ENCODE data around the gene ADGRV1.

ADGRV1 gene

DNA sequence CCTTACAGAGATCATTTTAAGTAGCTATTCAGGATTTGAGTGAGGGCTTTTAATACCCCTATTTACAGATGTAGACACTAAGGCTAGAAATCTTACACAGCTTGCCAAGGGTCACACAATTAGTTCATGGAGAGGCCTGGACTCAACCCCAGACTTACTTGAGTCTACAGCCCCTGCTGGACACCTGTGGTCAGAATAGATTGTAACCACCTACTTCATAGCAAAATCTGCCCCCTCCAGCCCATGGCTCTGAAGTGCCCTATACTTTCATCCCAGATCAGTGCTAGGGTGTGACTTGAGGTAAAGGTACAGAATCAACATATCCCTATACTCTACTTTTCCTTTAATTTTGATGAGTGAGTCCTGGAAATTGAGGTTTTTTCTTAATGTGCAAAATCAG is 291.3 kb downstream of the ADGRV1 start:
- H3K9me3 Mint-ChIP-seq, result no peaks in the 10 kb centered on the region
- no peak for DNase-seq
- H3K27ac Mint-ChIP-seq, result no peak overlapping the region
- ATAC-seq (replicated peaks), result no peak
- H3K36me3 Mint-ChIP-seq (ENCODE audit: insufficient read depth), result no peaks in the 10 kb centered on the region
- H3K4me3 Mint-ChIP-seq, result no peak overlapping the region
- H3K27me3 Mint-ChIP-seq, result peaks cover 6 to 30% of the 10 kb centered on the region in 2 donors
- H3K4me1 Mint-ChIP-seq (ENCODE audit: low read depth in 2 of 2), result no peaks in the 10 kb centered on the region

GRCh38 chr5:90852531-90852930 is 293.9 kb downstream of the ADGRV1 start:
- Mint-ChIP-seq H3K4me1 (ENCODE audit: low read depth in 2 of 2) (no peaks in the 10 kb centered on the region), H3K36me3 (ENCODE audit: insufficient read depth) (no peaks in the 10 kb centered on the region), H3K9me3 (no peaks in the 10 kb centered on the region), H3K27me3 (peaks cover 6 to 11% of the 10 kb centered on the region in 2 donors), H3K4me3 (no peak overlapping the region), H3K27ac (no peak overlapping the region)
- ATAC-seq (replicated peaks) (no peak), DNase-seq (no peak)

DNA sequence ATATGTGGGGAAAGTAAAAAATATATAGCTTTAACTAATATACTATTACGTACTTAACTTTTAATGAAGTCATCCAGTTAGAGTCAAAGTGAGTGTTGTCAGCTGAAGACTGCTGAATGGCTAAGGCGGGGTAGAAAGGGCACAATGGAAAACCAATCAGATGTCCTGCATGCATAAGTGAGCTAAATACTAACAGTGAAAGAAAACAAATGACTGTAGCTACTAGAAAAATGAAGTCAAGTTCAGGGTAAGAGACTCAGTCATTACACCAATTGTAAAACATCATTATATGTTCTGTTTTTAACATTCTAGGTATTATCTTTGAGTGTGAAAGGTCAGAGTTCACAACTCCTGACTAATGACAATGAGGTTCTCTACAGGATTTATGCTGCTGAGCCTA is 295.2 kb downstream of the ADGRV1 start:
- Mint-ChIP-seq H3K27ac (no peak overlapping the region), H3K9me3 (no peaks in the 10 kb centered on the region), H3K4me3 (no peak overlapping the region), H3K36me3 (ENCODE audit: insufficient read depth) (no peaks in the 10 kb centered on the region), H3K4me1 (ENCODE audit: low read depth in 2 of 2) (no peaks in the 10 kb centered on the region), H3K27me3 (peaks cover 6 to 11% of the 10 kb centered on the region in 2 donors)
- ATAC-seq (replicated peaks) (no peak), DNase-seq (no peak)

DNA sequence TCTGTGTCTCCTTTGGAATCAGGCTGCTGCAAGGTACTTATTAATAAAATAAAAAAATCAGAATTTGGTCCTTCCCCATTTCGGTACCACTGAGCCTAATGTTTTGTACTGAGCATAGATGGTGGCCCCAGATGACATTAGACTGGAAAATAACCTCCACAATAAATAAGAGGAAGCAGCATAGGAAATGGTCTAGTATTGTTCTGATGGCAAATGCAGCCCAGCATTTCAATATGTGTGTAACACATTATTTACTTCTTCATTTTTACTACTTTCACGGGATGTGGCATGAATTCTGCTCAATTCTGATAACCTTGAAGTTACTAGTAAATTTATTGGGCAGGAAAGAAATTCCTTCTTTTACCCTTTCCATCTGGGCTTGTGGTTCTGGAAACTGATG is 295.6 kb downstream of the ADGRV1 start:
- no peak for DNase-seq
- no peaks in the 10 kb centered on the region for H3K36me3 Mint-ChIP-seq (ENCODE audit: insufficient read depth)
- peaks cover 6 to 11% of the 10 kb centered on the region in 2 donors for H3K27me3 Mint-ChIP-seq
- H3K9me3 Mint-ChIP-seq, result no peaks in the 10 kb centered on the region
- no peak overlapping the region for H3K27ac Mint-ChIP-seq
- H3K4me3 Mint-ChIP-seq, result no peak overlapping the region
- no peaks in the 10 kb centered on the region for H3K4me1 Mint-ChIP-seq (ENCODE audit: low read depth in 2 of 2)
- ATAC-seq (replicated peaks), result no peak

DNA sequence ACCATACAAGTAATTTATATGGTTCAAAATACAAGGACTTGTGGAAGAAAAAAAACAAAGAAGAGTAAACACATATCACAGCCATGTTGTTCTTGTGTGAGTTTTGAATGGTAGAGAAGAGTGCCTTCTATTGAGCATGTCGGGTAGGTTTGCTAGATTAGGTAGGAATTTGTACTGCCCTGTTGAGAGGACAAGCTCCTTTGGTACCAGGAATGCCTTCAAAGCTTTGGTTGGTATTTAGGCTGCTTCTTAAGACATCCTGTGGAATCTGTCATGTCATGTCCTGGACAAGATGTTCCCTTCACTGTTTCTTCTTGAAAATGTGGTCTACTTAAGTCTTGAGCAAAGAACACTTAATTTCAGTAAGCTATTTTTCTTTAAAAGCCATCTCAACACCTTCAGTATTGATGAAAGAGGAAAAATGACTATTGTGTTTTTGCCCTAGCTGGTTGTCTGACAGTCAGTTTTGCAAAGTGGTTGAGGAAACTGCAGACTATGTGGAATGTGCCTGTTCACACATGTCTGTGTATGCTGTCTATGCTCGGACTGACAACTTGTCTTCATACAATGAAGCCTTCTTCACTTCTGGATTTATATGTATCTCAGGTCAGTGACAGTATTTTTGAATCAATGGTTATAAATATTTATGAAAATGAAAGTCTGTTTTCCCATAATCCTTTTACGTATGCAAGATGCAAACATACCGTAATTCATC is 296.9 kb downstream of the ADGRV1 start:
- no peak overlapping the region for H3K27ac Mint-ChIP-seq
- no peaks in the 10 kb centered on the region for H3K4me1 Mint-ChIP-seq (ENCODE audit: low read depth in 2 of 2)
- peaks cover 4 to 11% of the 10 kb centered on the region in 2 donors for H3K27me3 Mint-ChIP-seq
- ATAC-seq (replicated peaks) (no peak), DNase-seq (no peak)
- H3K4me3 Mint-ChIP-seq, result no peak overlapping the region
- H3K36me3 Mint-ChIP-seq (ENCODE audit: insufficient read depth), result no peaks in the 10 kb centered on the region
- no peaks in the 10 kb centered on the region for H3K9me3 Mint-ChIP-seq

DNA sequence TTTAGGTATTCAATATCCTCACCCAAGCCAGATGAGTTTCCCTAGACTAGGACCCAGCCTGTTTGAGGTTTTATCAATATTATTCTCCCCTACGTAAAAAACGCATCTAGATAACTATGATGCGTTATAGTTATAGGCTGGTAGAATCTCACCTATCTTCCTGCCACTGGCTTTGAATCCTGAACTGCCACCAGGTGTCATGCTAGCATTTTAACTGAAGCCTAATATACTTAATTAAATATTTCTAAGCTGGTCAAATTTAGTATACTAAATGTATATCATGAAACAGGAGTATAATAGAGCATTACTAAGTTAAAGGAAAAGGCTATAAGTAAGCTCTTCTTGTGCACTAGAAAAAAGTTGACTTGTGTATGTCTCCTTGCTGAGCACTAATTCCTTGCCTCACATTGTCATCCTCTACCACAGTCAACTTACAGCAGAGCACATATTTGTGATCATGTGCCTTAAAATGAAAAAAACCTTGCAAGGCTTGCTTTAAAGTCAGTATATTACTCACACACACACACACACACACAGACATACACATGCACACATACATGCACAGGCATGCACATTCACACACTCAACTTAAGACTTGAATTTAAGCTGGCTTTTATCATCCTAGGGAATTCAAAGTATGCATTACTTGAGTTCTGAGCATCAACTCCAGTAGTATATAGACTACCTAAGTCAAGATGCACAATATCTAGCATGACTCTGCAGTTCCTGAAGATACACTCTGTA is 303.4 kb downstream of the ADGRV1 start:
- no peaks in the 10 kb centered on the region for H3K9me3 Mint-ChIP-seq
- DNase-seq, result no peak
- no peaks in the 10 kb centered on the region for H3K4me1 Mint-ChIP-seq (ENCODE audit: low read depth in 2 of 2)
- H3K4me3 Mint-ChIP-seq, result no peak overlapping the region
- H3K27ac Mint-ChIP-seq, result no peak overlapping the region
- H3K36me3 Mint-ChIP-seq (ENCODE audit: insufficient read depth), result no peaks in the 10 kb centered on the region
- no peaks in the 10 kb centered on the region for H3K27me3 Mint-ChIP-seq
- ATAC-seq (replicated peaks), result no peak

- no peaks in the 10 kb centered on the region for H3K9me3 Mint-ChIP-seq
- peaks cover 14 to 18% of the 10 kb centered on the region in 2 donors for H3K27me3 Mint-ChIP-seq
- H3K27ac Mint-ChIP-seq, result no peak overlapping the region
- DNase-seq, result no peak
- no peaks in the 10 kb centered on the region for H3K4me1 Mint-ChIP-seq (ENCODE audit: low read depth in 2 of 2)
- no peak overlapping the region for H3K4me3 Mint-ChIP-seq
- ATAC-seq (replicated peaks), result no peak
- H3K36me3 Mint-ChIP-seq (ENCODE audit: insufficient read depth), result no peaks in the 10 kb centered on the region
These were observed 306.6 kb downstream of the ADGRV1 start for GRCh38 chr5:90865180-90865579.

DNA sequence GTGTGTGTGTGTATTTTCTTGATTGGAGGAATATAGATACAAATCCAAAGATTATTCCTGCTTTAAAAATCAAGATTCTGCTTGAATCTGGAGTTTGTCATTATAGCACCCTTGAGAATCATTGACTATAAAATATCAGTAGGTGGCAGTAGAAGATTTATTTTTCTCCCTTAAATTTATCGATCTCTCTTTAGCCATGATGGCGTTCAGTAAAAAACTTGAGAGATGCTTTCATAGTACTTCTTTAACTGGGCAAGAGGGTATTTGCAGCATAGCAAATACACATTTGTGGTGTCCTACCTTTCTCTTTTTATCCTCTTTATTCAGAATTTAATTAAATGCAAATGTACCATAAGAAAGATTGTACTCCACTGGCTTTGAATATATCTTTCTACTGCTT is 307.7 kb downstream of the ADGRV1 start:
- H3K27me3 Mint-ChIP-seq, result peaks cover 17 to 20% of the 10 kb centered on the region in 2 donors
- no peaks in the 10 kb centered on the region for H3K36me3 Mint-ChIP-seq (ENCODE audit: insufficient read depth)
- no peak for DNase-seq
- H3K9me3 Mint-ChIP-seq, result no peaks in the 10 kb centered on the region
- peak; percentile 36 for ATAC-seq (replicated peaks)
- H3K27ac Mint-ChIP-seq, result no peak overlapping the region
- H3K4me1 Mint-ChIP-seq (ENCODE audit: low read depth in 2 of 2), result no peaks in the 10 kb centered on the region
- H3K4me3 Mint-ChIP-seq, result no peak overlapping the region

GRCh38 chr5:90866915-90867731 is 308.5 kb downstream of the ADGRV1 start:
- DNase-seq, result no peak
- Mint-ChIP-seq H3K4me1 (ENCODE audit: low read depth in 2 of 2) (no peaks in the 10 kb centered on the region), H3K27ac (no peak overlapping the region), H3K4me3 (no peak overlapping the region), H3K36me3 (ENCODE audit: insufficient read depth) (no peaks in the 10 kb centered on the region), H3K27me3 (peaks cover 17 to 20% of the 10 kb centered on the region in 2 donors), H3K9me3 (no peaks in the 10 kb centered on the region)
- ATAC-seq (replicated peaks), result no peak

GRCh38 chr5:90868799-90869198 is 310.2 kb downstream of the ADGRV1 start:
- H3K9me3 Mint-ChIP-seq, result no peaks in the 10 kb centered on the region
- DNase-seq (no peak), ATAC-seq (replicated peaks) (no peak)
- no peaks in the 10 kb centered on the region for H3K36me3 Mint-ChIP-seq (ENCODE audit: insufficient read depth)
- no peak overlapping the region for H3K27ac Mint-ChIP-seq
- H3K4me1 Mint-ChIP-seq (ENCODE audit: low read depth in 2 of 2), result peaks cover 0 to under 1% of the 10 kb centered on the region in 2 donors
- H3K4me3 Mint-ChIP-seq, result no peak overlapping the region
- peaks cover 19 to 23% of the 10 kb centered on the region in 2 donors for H3K27me3 Mint-ChIP-seq

GRCh38 chr5:90871391-90871991 is 312.9 kb downstream of the ADGRV1 start:
- H3K4me3 Mint-ChIP-seq, result no peak overlapping the region
- H3K27me3 Mint-ChIP-seq, result peaks cover 34 to 42% of the 10 kb centered on the region in 2 donors
- DNase-seq, result no peak
- no peak overlapping the region for H3K27ac Mint-ChIP-seq
- no peaks in the 10 kb centered on the region for H3K36me3 Mint-ChIP-seq (ENCODE audit: insufficient read depth)
- no peaks in the 10 kb centered on the region for H3K9me3 Mint-ChIP-seq
- peaks cover 0 to 3% of the 10 kb centered on the region in 2 donors for H3K4me1 Mint-ChIP-seq (ENCODE audit: low read depth in 2 of 2)
- ATAC-seq (replicated peaks), result no peak

- H3K9me3 Mint-ChIP-seq, result no peaks in the 10 kb centered on the region
- H3K36me3 Mint-ChIP-seq (ENCODE audit: insufficient read depth), result no peaks in the 10 kb centered on the region
- ATAC-seq (replicated peaks), result no peak
- H3K4me1 Mint-ChIP-seq (ENCODE audit: low read depth in 2 of 2), result peaks cover 0 to 3% of the 10 kb centered on the region in 2 donors
- peaks cover 42 to 56% of the 10 kb centered on the region in 2 donors for H3K27me3 Mint-ChIP-seq
- H3K4me3 Mint-ChIP-seq, result no peak overlapping the region
- DNase-seq, result no peak
- H3K27ac Mint-ChIP-seq, result no peak overlapping the region
These were observed 314.5 kb downstream of the ADGRV1 start for GRCh38 chr5:90873033-90873517.

GRCh38 chr5:90874066-90874465 is 315.5 kb downstream of the ADGRV1 start:
- ATAC-seq (replicated peaks) (no peak), DNase-seq (no peak)
- no peaks in the 10 kb centered on the region for H3K36me3 Mint-ChIP-seq (ENCODE audit: insufficient read depth)
- peaks cover 45 to 59% of the 10 kb centered on the region in 2 donors for H3K27me3 Mint-ChIP-seq
- no peaks in the 10 kb centered on the region for H3K9me3 Mint-ChIP-seq
- H3K4me1 Mint-ChIP-seq (ENCODE audit: low read depth in 2 of 2), result peaks cover 0 to 3% of the 10 kb centered on the region in 2 donors
- H3K27ac Mint-ChIP-seq, result no peak overlapping the region
- H3K4me3 Mint-ChIP-seq, result no peak overlapping the region

All from effector memory CD8-positive, alpha-beta T cell (primary cell).